Lower leg skin (tissue), 3 donors: ENCODE data around the gene ACVR1.

ENCODE experiments used
- CTCF ChIP-seq, 3 donors: fragments of 450-650 bp; IDR thresholded peaks; one replicate each; pipeline ENCODE4 v1.5.1; 2016; ENCODE audit warnings: antibody characterized with exemption in 3 of 3, mild to moderate bottlenecking in 3 of 3, moderate library complexity in 2 of 3
- POLR2A ChIP-seq, 2 donors: fragments of 450-650 bp; IDR thresholded peaks; one replicate each; pipeline ENCODE4 v1.6.1; 2016 to 2017; ENCODE audit warnings: antibody characterized with exemption in 2 of 2, mild to moderate bottlenecking in 1 of 2, moderate library complexity in 1 of 2

GRCh38 chr2:157918319-157918718 is 42.2 kb upstream of the ACVR1 start:
- TF ChIP-seq CTCF (IDR thresholded peaks at IDR 0.05) = no peak
- TF ChIP-seq POLR2A (IDR thresholded peaks at IDR 0.05) = no peak
